HepG2 (cell line): Measurements from ENCODE around the gene PFDN2. TPM values are rescaled to one million over a fixed set of nuclear protein-coding genes. Genes with fewer than 3 reads are reported as not detected.

Experiments used
- ARID2 ChIP-seq: sonication (generic); formaldehyde crosslinking; IDR thresholded peaks from 2 replicates; pipeline ENCODE4 v1.8.1; 2022; ENCODE audit warnings: mild to moderate bottlenecking, missing genetic modification reagents, borderline replicate concordance
- CCDC6 ChIP-seq: sonication (generic); formaldehyde crosslinking; IDR thresholded peaks from 2 replicates; pipeline ENCODE4 v1.8.1; 2022; ENCODE audit warnings: mild to moderate bottlenecking, missing genetic modification reagents, moderate library complexity
- HNRNPH1 ChIP-seq: fragments of 200-400 bp; formaldehyde crosslinking; optimal IDR thresholded peaks from 2 replicates; pipeline ENCODE3; 2017; ENCODE audit warnings: mild to moderate bottlenecking, low read depth, low read length
- KAT2B ChIP-seq: fragments of 150-350 bp; IDR thresholded peaks from 2 replicates; pipeline ENCODE4 v1.6.1; 2014; ENCODE audit warnings: low read depth, low read length, borderline replicate concordance
- KLF13 ChIP-seq: sonication (generic); formaldehyde crosslinking; IDR thresholded peaks from 2 replicates; pipeline ENCODE4 v1.4.0; 2020; ENCODE audit warnings: mild to moderate bottlenecking, missing genetic modification reagents
- KLF15 ChIP-seq: sonication (generic); formaldehyde crosslinking; IDR thresholded peaks from 2 replicates; pipeline ENCODE4 v1.8.1; 2023; ENCODE audit warnings: borderline replicate concordance, mild to moderate bottlenecking, inconsistent platforms, missing genetic modification reagents, mixed read lengths
- KMT2B ChIP-seq: IDR thresholded peaks from 2 replicates; pipeline ENCODE4 v1.6.1; 2016; ENCODE audit warnings: missing genetic modification reagents, missing compliant biosample characterization
- NFYC ChIP-seq: IDR thresholded peaks from 2 replicates; pipeline ENCODE4 v1.6.1; 2016; ENCODE audit warnings: missing genetic modification reagents, missing compliant biosample characterization
- PHF20 ChIP-seq: sonication (generic); formaldehyde crosslinking; IDR thresholded peaks from 2 replicates; pipeline ENCODE4 v1.5.0; 2020; ENCODE audit warnings: mild to moderate bottlenecking, missing genetic modification reagents
- RELA ChIP-seq: sonication (generic); formaldehyde crosslinking; IDR thresholded peaks from 2 replicates; pipeline ENCODE4 v1.4.0; 2020; ENCODE audit warnings: missing genetic modification reagents
- RFXAP ChIP-seq: sonication (generic); formaldehyde crosslinking; IDR thresholded peaks from 2 replicates; pipeline ENCODE4 v1.4.0; 2020; ENCODE audit warnings: missing genetic modification reagents, borderline replicate concordance
- SP140L ChIP-seq: sonication (generic); formaldehyde crosslinking; IDR thresholded peaks from 2 replicates; pipeline ENCODE4 v1.4.0; 2020; ENCODE audit warnings: missing genetic modification reagents, borderline replicate concordance
- SUZ12 ChIP-seq: fragments of 150-350 bp; IDR thresholded peaks from 2 replicates; pipeline ENCODE4 v1.6.1; 2014; ENCODE audit warnings: low read depth, low read length
- UBTF ChIP-seq: sonication (generic); formaldehyde crosslinking; IDR thresholded peaks from 2 replicates; pipeline ENCODE4 v1.4.0; 2020; ENCODE audit warnings: mild to moderate bottlenecking, missing genetic modification reagents
- ZBTB20 ChIP-seq: sonication (generic); formaldehyde crosslinking; IDR thresholded peaks from 2 replicates; pipeline ENCODE4 v1.8.1; 2023; ENCODE audit warnings: missing genetic modification reagents, low read depth, mild to moderate bottlenecking, borderline replicate concordance
- ZBTB26 ChIP-seq: IDR thresholded peaks from 2 replicates; pipeline ENCODE4 v1.6.1; 2016; ENCODE audit warnings: missing compliant biosample characterization, missing genetic modification reagents, borderline replicate concordance
- ZNF275 ChIP-seq: sonication (generic); formaldehyde crosslinking; IDR thresholded peaks from 2 replicates; pipeline ENCODE4 v1.8.0; 2022; ENCODE audit warnings: missing genetic modification reagents, mild to moderate bottlenecking, inconsistent platforms, borderline replicate concordance
- ZNF572 ChIP-seq: sonication (generic); formaldehyde crosslinking; IDR thresholded peaks from 2 replicates; pipeline ENCODE4 v1.5.1; 2020; ENCODE audit warnings: mild to moderate bottlenecking, missing genetic modification reagents
- ZNF619 ChIP-seq: sonication (generic); formaldehyde crosslinking; IDR thresholded peaks from 2 replicates; pipeline ENCODE4 v1.4.0; 2020; ENCODE audit warnings: mild to moderate bottlenecking, missing genetic modification reagents
- ZNF768 ChIP-seq: sonication (generic); formaldehyde crosslinking; IDR thresholded peaks from 2 replicates; pipeline ENCODE4 v1.4.0; 2020; ENCODE audit warnings: missing genetic modification reagents
- polyA plus RNA-seq, 8 experiments: library from polyadenylated mRNA; depleted of rRNA in 3 of 8; stranded (reverse) in 7 of 8; unstranded in 1 of 8; fragments of >200 nt; fragmentation: Illumina TruSeq in 4 of 8; extraction: Trizol in 4 of 8; gene quantifications; 2 replicates each; pipeline versions ENCODE4 v1.2.1 to v1.2.3, GENCODE V29; 2011 to 2016; ENCODE audit warnings: low read depth in 4 of 8, missing spikeins in 1 of 8, mixed read lengths in 1 of 8; ENCODE audit not compliant: insufficient read depth in 1 of 8
- total RNA-seq, 5 experiments: library from RNA; depleted of rRNA; stranded (reverse); fragments of >200 nt; fragmentation: Illumina TruSeq; extraction: Trizol; gene quantifications; 2 replicates each; pipeline ENCODE4 v1.2.3, GENCODE V29; 2016; ENCODE audit warnings: low read depth in 1 of 5
- TF ChIP-seq, protein P1 (sequence below): sonication (generic); formaldehyde crosslinking; IDR thresholded peaks from 2 replicates; pipeline ENCODE4 v1.4.0; 2020; ENCODE audit warnings: low read depth, mild to moderate bottlenecking, missing genetic modification reagents
- TF ChIP-seq, protein P2 (sequence below): sonication (generic); formaldehyde crosslinking; IDR thresholded peaks from 2 replicates; pipeline ENCODE4 v1.4.0; 2020; ENCODE audit warnings: missing genetic modification reagents

The PFDN2 gene
- total and polyA plus RNA-seq, 2 of the 13 experiments (the other 11 are each of a cell fraction or from before 2014, with no cell fraction given): 62.6 to 63.6 TPM

GRCh38 chr1:161132410-161133219, 14.8 kb upstream of the PFDN2 start, which contains the start of gene DEDD (continued):
- no peak for TF ChIP-seq RFXAP (CRISPR knock-in tag)
- no peak for TF ChIP-seq HNRNPH1
- TF ChIP-seq ZNF619 (CRISPR knock-in tag): no peak
- TF ChIP-seq ZNF275 (CRISPR knock-in tag): 0 out of 2 replicates have a peak, but pooled peaks have one; percentile 28
- TF ChIP-seq ZNF572: no peak
- TF ChIP-seq UBTF (CRISPR knock-in tag): peak; percentile 51; the same call in 1 of the 2 replicates
- TF ChIP-seq ZBTB26 (CRISPR knock-in tag): peak; percentile 84; the same call in 1 of the 2 replicates
- TF ChIP-seq SUZ12: no peak
- no peak for TF ChIP-seq CCDC6
- no peak for TF ChIP-seq NFYC (CRISPR knock-in tag)
- no peak for TF ChIP-seq SP140L
- no peak for TF ChIP-seq KMT2B (CRISPR knock-in tag)
- no peak for TF ChIP-seq ZNF768 (CRISPR knock-in tag)
- TF ChIP-seq PHF20 (CRISPR knock-in tag): peak; percentile 27; the same call in 1 of the 2 replicates
- TF ChIP-seq ARID2 (CRISPR knock-in tag): no peak; the same call in 1 of the 2 replicates
- no peak for TF ChIP-seq KAT2B
- TF ChIP-seq, protein P1, sequence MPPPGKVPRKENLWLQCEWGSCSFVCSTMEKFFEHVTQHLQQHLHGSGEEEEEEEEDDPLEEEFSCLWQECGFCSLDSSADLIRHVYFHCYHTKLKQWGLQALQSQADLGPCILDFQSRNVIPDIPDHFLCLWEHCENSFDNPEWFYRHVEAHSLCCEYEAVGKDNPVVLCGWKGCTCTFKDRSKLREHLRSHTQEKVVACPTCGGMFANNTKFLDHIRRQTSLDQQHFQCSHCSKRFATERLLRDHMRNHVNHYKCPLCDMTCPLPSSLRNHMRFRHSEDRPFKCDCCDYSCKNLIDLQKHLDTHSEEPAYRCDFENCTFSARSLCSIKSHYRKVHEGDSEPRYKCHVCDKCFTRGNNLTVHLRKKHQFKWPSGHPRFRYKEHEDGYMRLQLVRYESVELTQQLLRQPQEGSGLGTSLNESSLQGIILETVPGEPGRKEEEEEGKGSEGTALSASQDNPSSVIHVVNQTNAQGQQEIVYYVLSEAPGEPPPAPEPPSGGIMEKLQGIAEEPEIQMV: no peak
- TF ChIP-seq RELA (CRISPR knock-in tag): no peak
- TF ChIP-seq ZBTB20 (CRISPR knock-in tag): peak; percentile 1; the same call in 1 of the 2 replicates
- TF ChIP-seq KLF13 (CRISPR knock-in tag): no peak
- TF ChIP-seq KLF15: no peak
- TF ChIP-seq, protein P2, sequence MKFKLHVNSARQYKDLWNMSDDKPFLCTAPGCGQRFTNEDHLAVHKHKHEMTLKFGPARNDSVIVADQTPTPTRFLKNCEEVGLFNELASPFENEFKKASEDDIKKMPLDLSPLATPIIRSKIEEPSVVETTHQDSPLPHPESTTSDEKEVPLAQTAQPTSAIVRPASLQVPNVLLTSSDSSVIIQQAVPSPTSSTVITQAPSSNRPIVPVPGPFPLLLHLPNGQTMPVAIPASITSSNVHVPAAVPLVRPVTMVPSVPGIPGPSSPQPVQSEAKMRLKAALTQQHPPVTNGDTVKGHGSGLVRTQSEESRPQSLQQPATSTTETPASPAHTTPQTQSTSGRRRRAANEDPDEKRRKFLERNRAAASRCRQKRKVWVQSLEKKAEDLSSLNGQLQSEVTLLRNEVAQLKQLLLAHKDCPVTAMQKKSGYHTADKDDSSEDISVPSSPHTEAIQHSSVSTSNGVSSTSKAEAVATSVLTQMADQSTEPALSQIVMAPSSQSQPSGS (CRISPR knock-in tag): no peak
